ENCODE measurements around the gene SKOR1. TPM values are rescaled to one million over a fixed set of nuclear protein-coding genes. Genes with fewer than 3 reads are reported as not detected.

Gene SKOR1
- total RNA-seq, 2 experiments from 2014 or later: 1.0 to 1.5 TPM

- Histone ChIP-seq H3K4me1 (ENCODE audit: insufficient read depth, low read length, poor library complexity, severe bottlenecking) (peaks cover 73% of the 10 kb centered on the region), H3K9me3 (ENCODE audit: low read length) (no peaks in the 10 kb centered on the region), H4K20me1 (ENCODE audit: insufficient read depth, low read length) (no peaks in the 10 kb centered on the region), H3K36me3 (ENCODE audit: insufficient read depth, low read length) (no peaks in the 10 kb centered on the region), H3K79me2 (ENCODE audit: insufficient read depth, low read depth, low read length) (no peaks in the 10 kb centered on the region), H3K4me2 (ENCODE audit: low read length) (peak overlapping the region; percentile 63; the same call in 1 of the 2 replicates), H3K4me3 (ENCODE audit: low read depth, low read length, poor library complexity, severe bottlenecking) (no peak overlapping the region), H3K9me2 (ENCODE audit: insufficient read depth, low read length) (no peaks in the 10 kb centered on the region), H2AFZ (ENCODE audit: low read length) (peak overlapping the region; percentile 22; the same call in 1 of the 2 replicates), H3K27ac (ENCODE audit: low read depth, low read length, poor library complexity, severe bottlenecking) (no peak overlapping the region)
- intact Hi-C loops (cut with micrococcal nuclease; ENCODE audit: unreplicated experiment): loop anchor here (1.0 to 5.0 kb wide), 4 partner anchors 294 to 890 kb away; partner anchors contain the start of genes C15orf61 and MAP2K5
- peak; percentile 97 for TF ChIP-seq CTCF (conservative IDR thresholded peaks at IDR 0.05; ENCODE audit: low read length)
- no peak for TF ChIP-seq EZH2phosphoT487 (IDR thresholded peaks at IDR 0.05; ENCODE audit: borderline replicate concordance, low read depth, low read length)
- peak; percentile 73 for DNase-seq (ENCODE audit: low spot score)
- no TSS peak for BruUV-seq (replicated peaks)
- ChIA-PET CTCF (ENCODE audit: unreplicated experiment) (no interaction called here), POLR2A (interaction anchor here (0.7 to 2.1 kb wide), 5 partner anchors 16 to 266 kb away, joined by 3 to 6 read pairs (median 3); no protein-coding TSS in a partner anchor)
These were observed 11.2 kb downstream of the SKOR1 start for GRCh38 chr15:67836477-67836876.

- Histone ChIP-seq H2AFZ (ENCODE audit: low read length) (peak overlapping the region; percentile 22; the same call in 1 of the 2 replicates), H4K20me1 (ENCODE audit: insufficient read depth, low read length) (no peaks in the 10 kb centered on the region), H3K9me3 (ENCODE audit: low read length) (no peaks in the 10 kb centered on the region), H3K4me3 (ENCODE audit: low read depth, low read length, poor library complexity, severe bottlenecking) (no peak overlapping the region), H3K79me2 (ENCODE audit: insufficient read depth, low read depth, low read length) (no peaks in the 10 kb centered on the region), H3K4me1 (ENCODE audit: insufficient read depth, low read length, poor library complexity, severe bottlenecking) (peaks cover 77% of the 10 kb centered on the region), H3K36me3 (ENCODE audit: insufficient read depth, low read length) (no peaks in the 10 kb centered on the region), H3K4me2 (ENCODE audit: low read length) (peak overlapping the region; percentile 25), H3K9me2 (ENCODE audit: insufficient read depth, low read length) (no peaks in the 10 kb centered on the region), H3K27ac (ENCODE audit: low read depth, low read length, poor library complexity, severe bottlenecking) (no peak overlapping the region)
- no peak for DNase-seq (ENCODE audit: low spot score)
- ChIA-PET POLR2A (interaction anchor here (1.6 to 2.1 kb wide), 2 partner anchors 53 to 56 kb away, joined by 3 to 6 read pairs; no protein-coding TSS in a partner anchor), CTCF (ENCODE audit: unreplicated experiment) (no interaction called here)
- BruUV-seq (replicated peaks): no TSS peak
- TF ChIP-seq EZH2phosphoT487 (IDR thresholded peaks at IDR 0.05; ENCODE audit: borderline replicate concordance, low read depth, low read length): no peak
- no peak for TF ChIP-seq CTCF (conservative IDR thresholded peaks at IDR 0.05; ENCODE audit: low read length)
- intact Hi-C loops (cut with micrococcal nuclease; ENCODE audit: unreplicated experiment): loop anchor here (1.0 to 5.0 kb wide), 4 partner anchors 295 to 890 kb away; partner anchors contain the start of genes C15orf61 and MAP2K5
These were observed 11.6 kb downstream of the SKOR1 start for GRCh38 chr15:67836955-67837354.

GRCh38 chr15:67838789-67839332 lies 13.6 kb downstream of the SKOR1 start:
- TF ChIP-seq CTCF (conservative IDR thresholded peaks at IDR 0.05; ENCODE audit: low read length) (no peak), EZH2phosphoT487 (IDR thresholded peaks at IDR 0.05; ENCODE audit: borderline replicate concordance, low read depth, low read length) (no peak)
- Histone ChIP-seq H3K27ac (ENCODE audit: low read depth, low read length, poor library complexity, severe bottlenecking) (peak overlapping the region; percentile 86), H3K9me3 (ENCODE audit: low read length) (no peaks in the 10 kb centered on the region), H2AFZ (ENCODE audit: low read length) (peak overlapping the region; percentile 96; the same call in 1 of the 2 replicates), H3K4me1 (ENCODE audit: insufficient read depth, low read length, poor library complexity, severe bottlenecking) (peaks cover 71% of the 10 kb centered on the region), H3K4me3 (ENCODE audit: low read depth, low read length, poor library complexity, severe bottlenecking) (peak overlapping the region; percentile 73), H3K36me3 (ENCODE audit: insufficient read depth, low read length) (no peaks in the 10 kb centered on the region), H3K79me2 (ENCODE audit: insufficient read depth, low read depth, low read length) (no peaks in the 10 kb centered on the region), H4K20me1 (ENCODE audit: insufficient read depth, low read length) (no peaks in the 10 kb centered on the region), H3K9me2 (ENCODE audit: insufficient read depth, low read length) (no peaks in the 10 kb centered on the region), H3K4me2 (ENCODE audit: low read length) (peak overlapping the region; percentile 92)
- ChIA-PET CTCF (ENCODE audit: unreplicated experiment) (no interaction called here), POLR2A (interaction anchor here (0.7 to 1.0 kb wide), 2 partner anchors 53 to 381 kb away, joined by 3 to 4 read pairs; no protein-coding TSS in a partner anchor)
- intact Hi-C loops (cut with micrococcal nuclease; ENCODE audit: unreplicated experiment): loop anchor here (5.0 kb wide), 2 partner anchors 297 to 317 kb away; partner anchors contain the start of genes C15orf61 and MAP2K5
- DNase-seq (ENCODE audit: low spot score): no peak
- no TSS peak for BruUV-seq (replicated peaks)

Data from OCI-LY7 (cell line).